Measurements from ENCODE around the gene TMEM17. TPM values are rescaled to one million over a fixed set of nuclear protein-coding genes. Genes with fewer than 3 reads are reported as not detected.

TMEM17 gene
- total RNA-seq, 1 donor from 2014 or later: 0.91 TPM

DNA sequence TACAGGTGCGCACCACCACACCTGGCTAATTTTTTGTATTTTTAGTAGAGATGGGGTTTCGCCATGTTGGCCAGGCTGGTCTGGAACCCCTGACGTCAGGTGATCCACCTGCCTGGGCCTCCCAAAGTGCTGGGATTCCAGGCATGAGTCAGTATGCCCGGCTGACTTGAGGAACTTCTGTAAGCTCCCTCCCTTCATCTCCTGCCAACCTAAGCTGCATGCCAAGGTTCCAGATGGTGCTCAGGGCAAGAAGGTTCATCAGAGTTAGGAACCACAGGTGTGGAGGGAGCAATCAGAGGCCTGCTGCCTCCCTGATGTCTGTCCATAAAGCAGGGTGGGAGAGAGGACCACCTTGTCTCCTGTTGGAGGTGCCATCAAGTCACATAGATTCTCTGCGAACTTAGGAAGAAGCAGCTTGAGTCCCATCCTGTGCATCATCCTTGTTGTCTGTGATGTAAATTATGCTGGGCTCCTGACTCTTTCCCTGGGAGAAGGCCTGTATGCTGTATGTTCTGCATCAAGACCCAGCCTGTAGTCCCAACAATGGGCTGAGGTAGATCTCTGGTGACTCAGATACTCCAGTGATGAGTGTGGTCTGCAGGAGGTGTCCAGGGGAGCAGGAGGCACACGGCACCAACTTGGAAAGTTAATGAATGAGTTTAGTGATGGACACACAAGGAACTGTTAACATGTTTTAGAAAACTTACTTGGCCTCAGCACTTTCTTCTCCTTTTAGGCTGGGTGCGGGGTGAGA, 53.1 kb downstream of the TMEM17 start:
- no peak for DNase-seq

GRCh38 chr2:62450716-62451191, 55.2 kb downstream of the TMEM17 start:
- TF ChIP-seq CTCF (IDR thresholded peaks at IDR 0.05; ENCODE audit: partially characterized antibody, unreplicated experiment): no peak
- H3K27me3 Mint-ChIP-seq (ENCODE audit: unreplicated experiment): no peaks in the 10 kb centered on the region
- no peaks in the 10 kb centered on the region for H3K4me1 Mint-ChIP-seq (ENCODE audit: low read depth, unreplicated experiment)
- H3K4me3 Mint-ChIP-seq (ENCODE audit: unreplicated experiment): no peak overlapping the region
- no peaks in the 10 kb centered on the region for H3K36me3 Mint-ChIP-seq (ENCODE audit: unreplicated experiment)
- H3K27ac Mint-ChIP-seq (ENCODE audit: unreplicated experiment): no peak overlapping the region
- no peaks in the 10 kb centered on the region for H3K9me3 Mint-ChIP-seq (ENCODE audit: unreplicated experiment)
- DNase-seq: no peak

More for the DNA sequence above, 53.1 kb downstream of the TMEM17 start:
- TF ChIP-seq CTCF (IDR thresholded peaks at IDR 0.05; ENCODE audit: partially characterized antibody, unreplicated experiment): no peak
- H3K4me1 Mint-ChIP-seq (ENCODE audit: low read depth, unreplicated experiment): peaks cover under 1% of the 10 kb centered on the region
- no peaks in the 10 kb centered on the region for H3K27me3 Mint-ChIP-seq (ENCODE audit: unreplicated experiment)
- no peak overlapping the region for H3K27ac Mint-ChIP-seq (ENCODE audit: unreplicated experiment)
- H3K36me3 Mint-ChIP-seq (ENCODE audit: unreplicated experiment): no peaks in the 10 kb centered on the region
- H3K9me3 Mint-ChIP-seq (ENCODE audit: unreplicated experiment): no peaks in the 10 kb centered on the region
- H3K4me3 Mint-ChIP-seq (ENCODE audit: unreplicated experiment): no peak overlapping the region

Other genes with a start within 250 kb of the TMEM17 start
- gene EHBP1, start 199.5 kb upstream of the TMEM17 start, total RNA-seq (ENCODE audit: unreplicated experiment): 63.4 TPM